Esophagus muscularis mucosa (tissue), 4 donors: ENCODE data around the gene KRTAP5-2. TPM values are rescaled to one million over a fixed set of nuclear protein-coding genes. Genes with fewer than 3 reads are reported as not detected.

Experiments
- DNase-seq: peaks from one replicate; pipeline ENCODE4 v3.0.0-alpha.2; 2017; ENCODE audit errors: extremely low spot score
- H3K27ac ChIP-seq, 4 donors: fragments of 200-600 bp; sonication (generic); replicated peaks in 1 of 4; 1 replicate in 3 of 4; 2 replicates in 1 of 4; pipeline ENCODE4 v1.5.1; 2016 to 2019; ENCODE audit warnings: mild to moderate bottlenecking in 1 of 4
- H3K27me3 ChIP-seq, 4 donors: fragments of 200-600 bp; sonication (generic); one replicate each; pipeline versions ENCODE4 v1.5.1 to v1.6.0; 2016 to 2019
- H3K36me3 ChIP-seq, 4 donors: fragments of 200-600 bp; sonication (generic); one replicate each; pipeline ENCODE4 v1.5.1; 2016 to 2019
- H3K4me1 ChIP-seq, 4 donors: fragments of 200-600 bp; sonication (generic); one replicate each; pipeline ENCODE4 v1.5.1; 2016 to 2019
- H3K4me3 ChIP-seq, 4 donors: fragments of 200-600 bp; sonication (generic); 1 replicate in 2 of 4; 2 replicates in 2 of 4; pipeline ENCODE4 v1.5.1; 2016 to 2019; ENCODE audit warnings: mild to moderate bottlenecking in 4 of 4, moderate library complexity in 1 of 4
- H3K9me3 ChIP-seq, 4 donors: fragments of 200-600 bp; sonication (generic); 1 replicate in 3 of 4; 2 replicates in 1 of 4; pipeline ENCODE4 v1.5.1; 2016 to 2019
- CTCF ChIP-seq, 3 experiments: fragments of 200-600 bp in 2 of 3; fragments of 450-650 bp in 1 of 3; sonication (generic) in 2 of 3; IDR thresholded peaks; one replicate each; pipeline ENCODE4 v1.5.1; 2017 to 2019; ENCODE audit warnings: antibody characterized with exemption in 3 of 3, mild to moderate bottlenecking in 2 of 3, moderate library complexity in 1 of 3
- EP300 ChIP-seq: sonication (generic); formaldehyde crosslinking; IDR thresholded peaks from one replicate; pipeline ENCODE4 v1.6.1; 2017; ENCODE audit warnings: antibody characterized with exemption
- POLR2A ChIP-seq: fragments of 450-650 bp; IDR thresholded peaks from one replicate; pipeline ENCODE4 v1.6.1; 2017; ENCODE audit warnings: antibody characterized with exemption, moderate library complexity, mild to moderate bottlenecking, low read depth
- POLR2AphosphoS5 ChIP-seq, 2 donors: sonication (generic); formaldehyde crosslinking; IDR thresholded peaks; one replicate each; pipeline ENCODE4 v1.6.1; 2017; ENCODE audit warnings: antibody characterized with exemption in 2 of 2
- WGBS: methylation state at CpG from one replicate; pipeline ENCODE4 v1.1.5; 2018; 5-methylcytosine and 5-hydroxymethylcytosine counted together
- intact Hi-C: fragments of 100-400 bp; cut with DNase I; formaldehyde crosslinking; loops from one replicate; pipeline ENCODE4 v1.15.1; 2023
- total RNA-seq, 4 donors: library from RNA; depleted of rRNA; stranded (reverse); fragments of >200 nt; gene quantifications; one replicate each; pipeline versions ENCODE4 v1.1.0 to v1.2.1, GENCODE V29; 2016

KRTAP5-2 gene
- total RNA-seq, 4 donors from 2014 or later, result not detected

- Histone ChIP-seq H3K36me3 (no peaks in the 10 kb centered on the region), H3K4me1 (peaks cover 52 to 82% (median 71%) of the 10 kb centered on the region in 4 donors), H3K9me3 (no peaks in the 10 kb centered on the region), H3K27me3 (peaks cover 0 to 11% (median 2%) of the 10 kb centered on the region in 4 donors), H3K4me3 (peak overlapping the region; percentile 66 to 85 (median 68)), H3K27ac (peak overlapping the region; percentile 82 to 86 (median 85))
- WGBS, result 13% methylated on average over 3 of the region's 58 CpGs
- DNase-seq, result no peak
- intact Hi-C loops, result no loop called here
- TF ChIP-seq POLR2A (no peak), CTCF (IDR thresholded peaks at IDR 0.05) (no peak), POLR2AphosphoS5 (IDR thresholded peaks at IDR 0.05) (peak in 1 of 2 donors; percentile 19), EP300 (no peak)
Measured at GRCh38 chr11:1570896-1571759, 27.0 kb downstream of the KRTAP5-2 start.

- peaks cover 54 to 88% (median 71%) of the 10 kb centered on the region in 4 donors for H3K4me1 ChIP-seq
- peaks cover 0 to 11% (median 2%) of the 10 kb centered on the region in 4 donors for H3K27me3 ChIP-seq
- TF ChIP-seq POLR2AphosphoS5 (IDR thresholded peaks at IDR 0.05), result no peak
- TF ChIP-seq EP300, result no peak
- no peak for TF ChIP-seq POLR2A
- no peak for TF ChIP-seq CTCF (IDR thresholded peaks at IDR 0.05)
- no peak for DNase-seq
- no peaks in the 10 kb centered on the region for H3K9me3 ChIP-seq
- H3K4me3 ChIP-seq, result peak overlapping the region; percentile 66 to 85 (median 68)
- peak overlapping the region; percentile 82 to 86 (median 85) for H3K27ac ChIP-seq
- peaks cover 0 to 5% (median 0%) of the 10 kb centered on the region in 4 donors for H3K36me3 ChIP-seq
- 57% methylated on average over 7 of the region's 8 CpGs for WGBS
- intact Hi-C loops, result no loop called here
Measured at GRCh38 chr11:1570531-1570895, 27.6 kb downstream of the KRTAP5-2 start.

- TF ChIP-seq EP300 (no peak), POLR2A (no peak), POLR2AphosphoS5 (IDR thresholded peaks at IDR 0.05) (no peak), CTCF (IDR thresholded peaks at IDR 0.05) (no peak)
- Histone ChIP-seq H3K27me3 (peaks cover 0 to 11% (median 2%) of the 10 kb centered on the region in 4 donors), H3K4me1 (peaks cover 59 to 93% (median 75%) of the 10 kb centered on the region in 4 donors), H3K4me3 (no peak overlapping the region), H3K27ac (peak overlapping the region; percentile 82 to 86 (median 85)), H3K9me3 (no peaks in the 10 kb centered on the region), H3K36me3 (peaks cover 0 to 9% (median 2%) of the 10 kb centered on the region in 4 donors)
- DNase-seq, result no peak
- intact Hi-C loops, result no loop called here
- 67% methylated on average over 11 of the region's 11 CpGs for WGBS
Measured at GRCh38 chr11:1570001-1570453, 28.1 kb downstream of the KRTAP5-2 start.

- intact Hi-C loops, result no loop called here
- no peak for TF ChIP-seq CTCF (IDR thresholded peaks at IDR 0.05)
- H3K36me3 ChIP-seq, result peaks cover 0 to 12% (median 2%) of the 10 kb centered on the region in 4 donors
- no peak for DNase-seq
- H3K27ac ChIP-seq, result peak overlapping the region; percentile 20 to 86 (median 84)
- peaks cover 0 to 11% (median under 1%) of the 10 kb centered on the region in 4 donors for H3K27me3 ChIP-seq
- peaks cover 62 to 93% (median 78%) of the 10 kb centered on the region in 4 donors for H3K4me1 ChIP-seq
- no peak overlapping the region for H3K4me3 ChIP-seq
- H3K9me3 ChIP-seq, result no peaks in the 10 kb centered on the region
- WGBS, result 69% methylated on average over 12 of the region's 14 CpGs
Measured at GRCh38 chr11:1569251-1569780, 28.8 kb downstream of the KRTAP5-2 start.
